COLO829 (cell line): ENCODE results near the gene CBLIF.
A peak's percentile ranks its signal among the peaks of the same experiment; 100 is the strongest.
"Not testable (repeated sequence)": the region's sequence is repeated elsewhere in the genome, so short reads cannot be mapped to it uniquely, and the experiment has no call there.

Experiments used
- DNase-seq: peaks from one replicate; pipeline ENCODE4 v3.0.0; 2012; ENCODE audit warnings: low spot score

The CBLIF gene

DNA sequence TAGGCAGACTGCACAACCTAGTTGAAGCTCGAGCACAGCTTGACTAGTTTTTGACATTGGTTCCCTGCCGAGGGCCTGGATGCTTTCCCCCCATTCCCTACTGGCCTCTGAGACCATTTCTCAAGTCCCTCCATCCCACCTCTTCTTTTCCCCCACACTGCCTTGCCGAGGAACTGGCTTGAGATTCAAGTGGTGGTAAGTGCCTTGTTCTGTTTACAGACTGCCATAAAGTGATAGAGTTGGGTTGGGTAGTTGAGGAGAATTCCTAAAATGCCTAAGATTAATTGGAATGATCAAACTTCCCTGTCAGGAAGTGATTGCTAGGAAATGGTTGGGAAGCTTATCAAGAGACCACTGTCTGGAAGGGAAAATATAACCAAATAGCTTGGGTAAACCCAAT is 50.9 kb downstream of the CBLIF start:
- DNase-seq: no peak

DNA sequence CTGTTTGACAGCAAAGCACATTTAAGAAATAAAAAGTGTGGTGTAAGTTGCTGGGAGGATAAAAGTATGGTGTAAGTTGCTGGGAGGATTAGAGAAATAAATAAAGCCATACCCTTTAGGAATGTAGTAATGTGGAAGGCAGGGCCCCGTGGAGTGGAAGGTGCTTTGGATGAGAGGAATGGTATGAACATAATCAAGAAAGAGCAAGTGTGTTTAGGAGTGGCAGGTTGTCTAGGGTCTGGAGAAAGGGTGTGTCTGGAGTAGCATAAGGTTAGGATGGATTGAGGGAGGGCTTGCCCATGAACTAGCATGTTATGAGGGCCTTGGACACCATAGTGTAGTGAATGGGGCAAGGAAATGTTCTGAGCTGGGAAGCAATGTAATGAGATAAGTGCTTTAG is 52.8 kb downstream of the CBLIF start:
- no peak for DNase-seq

DNA sequence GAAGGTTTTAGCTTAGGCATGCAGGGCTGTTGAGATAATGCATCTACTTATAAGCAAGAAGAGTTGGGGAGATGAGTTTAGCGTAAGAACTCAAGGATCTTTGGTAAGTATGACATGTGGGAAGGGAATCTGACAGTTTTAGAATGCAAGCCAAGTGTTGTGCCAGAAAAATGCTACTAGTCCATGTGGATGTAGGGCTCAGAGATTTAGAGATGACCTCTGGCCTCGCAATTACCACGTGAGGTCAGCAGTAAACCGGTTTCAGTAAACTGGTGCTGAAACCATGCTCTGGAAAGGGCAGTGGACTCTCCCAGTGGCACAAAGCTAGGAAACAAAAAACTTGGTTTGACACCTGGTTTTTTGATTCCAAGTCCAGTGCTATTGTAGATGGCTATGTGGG is 53.7 kb downstream of the CBLIF start:
- no peak for DNase-seq

DNA sequence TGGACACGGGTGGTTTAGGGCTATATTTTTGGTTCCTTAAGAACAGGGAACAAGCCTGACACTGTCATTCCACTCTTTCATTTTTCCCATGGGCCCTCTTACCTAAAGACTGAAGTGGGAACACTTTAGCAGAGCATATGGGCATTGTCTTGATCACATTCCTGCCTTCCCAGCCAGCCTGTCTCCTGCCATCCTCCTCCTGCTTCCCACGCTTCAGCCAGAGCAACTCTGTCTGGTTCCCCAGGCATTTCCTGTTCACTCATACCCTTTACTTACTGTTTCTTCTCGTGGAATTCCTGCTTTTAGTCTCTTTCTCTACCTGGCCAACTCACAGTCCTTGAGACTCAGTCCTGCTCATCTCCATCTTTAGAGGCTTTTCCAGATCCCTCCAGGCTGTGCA is 57.5 kb downstream of the CBLIF start:
- DNase-seq: peak; percentile 55

DNA sequence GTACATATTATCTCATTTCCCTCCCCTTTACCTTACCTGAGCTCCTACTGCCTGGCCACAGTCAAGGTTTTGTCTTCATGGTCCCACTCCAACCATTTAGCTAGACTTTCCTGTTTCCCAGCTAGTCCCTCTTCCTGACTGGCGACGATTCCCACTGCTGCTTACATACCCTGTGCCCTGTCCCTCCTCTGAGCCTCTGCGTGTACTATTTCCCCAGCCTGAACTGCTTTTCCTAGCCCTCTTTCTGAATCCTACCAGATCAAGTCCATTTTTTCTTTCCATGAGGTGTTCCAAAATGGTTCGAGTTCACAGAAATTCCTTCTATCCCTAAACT is 58.1 kb downstream of the CBLIF start:
- DNase-seq: no peak

DNA sequence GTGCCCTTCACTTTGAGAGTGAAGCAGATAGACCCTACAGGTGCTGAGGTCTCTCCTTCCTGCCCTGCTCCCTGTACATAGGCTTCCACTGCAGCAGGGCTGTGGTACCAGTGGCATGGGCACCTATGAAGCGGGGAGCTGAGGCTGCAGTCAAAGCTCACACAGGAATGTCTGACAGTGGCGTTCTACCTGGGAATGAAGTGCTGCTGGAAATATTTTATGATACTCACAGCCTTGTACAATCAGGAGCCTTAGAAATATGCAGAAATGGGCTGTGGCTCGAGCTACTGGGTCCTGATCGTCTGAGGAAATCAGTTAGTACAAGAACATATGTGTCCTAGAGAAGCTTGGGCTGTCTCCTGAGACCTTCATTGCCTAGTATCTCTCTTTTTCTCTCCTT is 59.5 kb downstream of the CBLIF start:
- DNase-seq: no peak

DNA sequence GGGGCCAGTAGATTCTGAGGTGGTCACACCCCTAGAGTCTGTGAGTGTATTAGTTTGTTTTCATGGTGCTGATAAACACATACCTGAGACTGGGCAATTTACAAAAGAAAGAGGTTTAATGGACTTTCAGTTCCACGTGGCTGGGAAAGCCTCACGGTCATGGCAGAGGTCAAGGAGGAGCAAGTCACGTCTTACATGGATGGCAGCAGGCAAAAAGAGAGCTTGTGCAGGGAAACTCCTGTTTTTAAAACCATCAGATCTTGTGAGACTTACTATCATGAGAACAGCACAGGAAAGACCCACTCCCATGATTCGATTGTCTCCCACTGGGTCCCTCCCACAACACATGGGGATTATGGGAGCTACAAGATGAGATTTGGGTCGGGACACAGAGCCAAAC is 60.9 kb downstream of the CBLIF start:
- DNase-seq: not testable (repeated sequence)

DNA sequence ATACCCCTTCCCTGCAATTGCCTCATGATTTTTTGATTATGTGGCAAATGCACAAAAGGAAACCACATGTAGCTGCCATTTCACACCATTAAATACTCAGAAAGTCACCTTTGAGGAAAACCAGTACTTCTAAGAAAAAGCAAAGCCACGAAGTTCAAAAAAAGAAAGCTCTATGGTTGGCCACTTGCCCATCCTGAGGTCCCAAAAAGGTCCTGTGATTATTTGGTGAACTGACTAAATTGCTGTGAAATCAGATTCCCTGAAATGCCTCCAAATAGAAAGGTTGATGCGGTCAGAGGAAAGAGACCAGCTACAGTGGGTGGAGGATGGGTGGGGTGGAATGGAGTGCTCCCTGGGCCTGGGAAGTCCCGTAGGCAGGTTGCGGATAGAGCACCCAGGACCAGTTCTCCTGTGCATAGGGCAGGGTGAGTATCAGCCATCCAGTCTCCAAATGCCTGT is 61.6 kb downstream of the CBLIF start:
- no peak for DNase-seq

DNA sequence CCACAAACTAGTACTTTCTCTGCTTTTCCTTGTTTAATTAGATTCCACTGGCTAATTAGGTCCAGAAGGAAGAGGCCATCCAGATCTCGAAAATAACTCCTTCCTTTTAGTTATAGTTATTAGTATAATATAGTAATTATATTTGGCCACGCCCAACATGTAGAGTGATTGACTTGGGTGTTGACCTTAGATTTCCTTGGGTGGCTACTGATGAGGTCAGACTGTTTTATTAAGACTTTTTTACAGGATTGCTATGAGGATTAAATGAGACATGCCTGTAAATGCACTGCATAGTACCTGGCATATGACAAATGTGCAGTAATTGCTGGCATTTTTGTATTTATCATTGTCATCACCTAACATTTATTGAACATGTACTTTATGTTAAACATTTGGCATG is 63.2 kb downstream of the CBLIF start:
- DNase-seq: no peak

DNA sequence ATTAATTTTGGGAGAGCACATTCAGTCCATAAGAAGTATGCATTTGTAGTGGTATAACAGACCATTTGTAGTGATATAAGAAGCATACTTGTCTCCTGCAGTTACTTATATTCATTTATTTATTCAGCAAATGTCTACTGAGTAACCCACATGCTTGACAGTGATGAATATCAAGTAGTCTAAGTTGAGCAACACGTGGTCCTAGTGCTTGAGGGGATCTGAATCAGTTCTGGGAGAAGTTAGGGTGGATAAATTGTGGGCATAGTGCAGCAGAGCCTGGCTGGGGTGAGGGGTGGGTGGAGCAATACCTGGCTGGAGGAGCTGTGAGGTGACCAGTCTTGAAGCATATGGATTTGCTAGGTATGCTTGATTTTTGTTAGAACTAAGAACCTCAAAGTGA is 65.8 kb downstream of the CBLIF start:
- DNase-seq: no peak
